Cardiac fibroblast (primary cell): Measurements from ENCODE around the gene NME3.

Source experiments
- DNase-seq, 2 donors: peaks; one replicate each; pipeline versions ENCODE4 v3.0.0 to v3.0.0-alpha.2; 2010; ENCODE audit warnings: low read depth in 2 of 2
- H3K4me3 ChIP-seq, 2 donors: replicated peaks in 1 of 2; 1 replicate in 1 of 2; 2 replicates in 1 of 2; pipeline ENCODE4 v1.5.1; 2011; ENCODE audit warnings: low read depth in 2 of 2, low read length in 2 of 2, mild to moderate bottlenecking in 2 of 2, moderate library complexity in 1 of 2
- CTCF ChIP-seq: IDR thresholded peaks from one replicate; pipeline ENCODE4 v1.5.1; 2011; ENCODE audit warnings: low read depth, mild to moderate bottlenecking, low read length, inconsistent platforms

NME3 gene

GRCh38 chr16:1731073-1731472 lies 40.3 kb downstream of the NME3 start:
- no peak for TF ChIP-seq CTCF
- no peak for DNase-seq

GRCh38 chr16:1729445-1729844 lies 41.9 kb downstream of the NME3 start:
- no peak overlapping the region for H3K4me3 ChIP-seq
- no peak for TF ChIP-seq CTCF
- no peak for DNase-seq

More at GRCh38 chr16:1731073-1731472, 40.3 kb downstream of the NME3 start:
- H3K4me3 ChIP-seq = no peak overlapping the region

- TF ChIP-seq CTCF = no peak
- no peak overlapping the region for H3K4me3 ChIP-seq
- DNase-seq = no peak
Observed at GRCh38 chr16:1729026-1729425, 42.3 kb downstream of the NME3 start.

GRCh38 chr16:1727651-1728624 lies 43.4 kb downstream of the NME3 start:
- no peak for TF ChIP-seq CTCF
- no peak overlapping the region for H3K4me3 ChIP-seq
- no peak for DNase-seq

GRCh38 chr16:1726661-1727502 lies 44.5 kb downstream of the NME3 start:
- TF ChIP-seq CTCF = no peak
- no peak overlapping the region for H3K4me3 ChIP-seq
- DNase-seq = no peak

- DNase-seq = no peak
- no peak for TF ChIP-seq CTCF
- H3K4me3 ChIP-seq = no peak overlapping the region
Observed at GRCh38 chr16:1724491-1724890, 46.9 kb downstream of the NME3 start.
